GM18502 (cell line): ENCODE measurements around the gene UBE2L6.
"Not testable (repeated sequence)": the region's sequence is repeated elsewhere in the genome, so short reads cannot be mapped to it uniquely, and the experiment has no call there.

Experiments used
- ATAC-seq: cut with Tn5 transposase; IDR thresholded peaks from one replicate; pipeline ENCODE4 v1.9.1; 2021; ENCODE audit warnings: mild to moderate bottlenecking; ENCODE audit not compliant: unreplicated experiment, poor library complexity

The UBE2L6 gene

DNA sequence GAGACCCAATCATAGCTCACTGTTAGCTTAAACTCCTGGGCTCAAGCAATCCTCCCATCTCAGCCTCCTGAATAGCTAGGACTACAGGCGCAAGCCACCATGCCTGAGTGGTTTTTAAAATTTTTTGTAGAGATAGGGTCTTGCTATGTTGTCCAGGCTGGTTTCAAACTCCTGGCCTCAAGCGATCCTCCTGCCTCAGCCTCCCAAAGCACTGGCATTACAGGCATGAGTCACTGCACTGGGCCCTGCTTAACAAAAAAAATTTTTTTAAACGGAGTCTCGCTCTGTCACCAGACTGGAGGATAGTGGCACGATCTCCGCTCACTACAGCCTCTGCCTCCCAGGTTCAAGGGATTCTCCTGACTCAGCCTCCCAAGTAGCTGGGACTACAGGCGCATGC is 33.0 kb downstream of the UBE2L6 start:
- ATAC-seq, result not testable (repeated sequence)

- peak; percentile 99 for ATAC-seq
Measured at GRCh38 chr11:57530596-57531507, 36.6 kb downstream of the UBE2L6 start, which contains the start of gene TIMM10. Gene TIMM10, minus strand, starts transcription at chr11:57530754. Its CDS starts 565 bp downstream, at chr11:57530189.

DNA sequence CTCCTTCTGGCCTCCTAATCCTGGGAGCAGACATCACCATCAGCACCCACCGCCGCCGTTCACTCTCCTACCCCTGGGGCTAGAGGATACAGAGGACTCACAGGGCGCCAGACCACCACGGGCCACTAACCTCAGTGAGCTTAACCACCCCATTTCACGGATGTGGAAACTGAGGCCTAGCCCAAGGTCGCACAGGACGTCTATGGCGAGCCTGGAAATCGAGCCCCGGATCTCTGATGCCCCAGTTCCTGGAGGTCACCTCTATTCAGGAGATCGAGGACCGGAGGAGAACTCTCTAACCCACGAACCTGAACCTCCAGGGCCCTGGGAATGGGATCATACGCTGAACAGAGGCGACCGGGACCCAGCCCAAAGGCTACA is 37.3 kb downstream of the UBE2L6 start:
- ATAC-seq, result peak; percentile 0

DNA sequence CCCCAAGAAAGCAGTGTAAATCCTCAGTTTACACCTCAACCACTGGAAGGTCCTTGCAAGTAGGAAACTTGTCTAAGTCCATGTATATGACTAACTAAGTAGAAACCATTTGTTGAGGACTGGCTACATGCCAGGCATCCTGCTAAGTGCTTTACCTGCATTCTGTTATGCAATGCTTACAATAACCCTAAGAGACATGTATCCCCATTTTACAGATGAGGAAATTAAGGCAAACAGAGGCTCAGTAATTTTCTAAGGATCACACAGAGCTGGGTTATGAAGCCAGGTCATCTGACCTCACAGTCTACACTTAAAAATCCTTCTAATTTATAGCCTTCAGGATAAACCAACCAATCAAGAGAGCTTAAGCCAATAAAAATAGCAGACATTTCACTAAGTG is 38.5 kb downstream of the UBE2L6 start:
- ATAC-seq, result no peak

- no peak for ATAC-seq
Measured at GRCh38 chr11:57527056-57527631, 40.3 kb downstream of the UBE2L6 start.

GRCh38 chr11:57523419-57523818 is 44.1 kb downstream of the UBE2L6 start:
- ATAC-seq, result no peak

GRCh38 chr11:57521116-57521515 is 46.4 kb downstream of the UBE2L6 start:
- no peak for ATAC-seq

GRCh38 chr11:57516061-57516443 is 51.4 kb downstream of the UBE2L6 start:
- no peak for ATAC-seq

DNA sequence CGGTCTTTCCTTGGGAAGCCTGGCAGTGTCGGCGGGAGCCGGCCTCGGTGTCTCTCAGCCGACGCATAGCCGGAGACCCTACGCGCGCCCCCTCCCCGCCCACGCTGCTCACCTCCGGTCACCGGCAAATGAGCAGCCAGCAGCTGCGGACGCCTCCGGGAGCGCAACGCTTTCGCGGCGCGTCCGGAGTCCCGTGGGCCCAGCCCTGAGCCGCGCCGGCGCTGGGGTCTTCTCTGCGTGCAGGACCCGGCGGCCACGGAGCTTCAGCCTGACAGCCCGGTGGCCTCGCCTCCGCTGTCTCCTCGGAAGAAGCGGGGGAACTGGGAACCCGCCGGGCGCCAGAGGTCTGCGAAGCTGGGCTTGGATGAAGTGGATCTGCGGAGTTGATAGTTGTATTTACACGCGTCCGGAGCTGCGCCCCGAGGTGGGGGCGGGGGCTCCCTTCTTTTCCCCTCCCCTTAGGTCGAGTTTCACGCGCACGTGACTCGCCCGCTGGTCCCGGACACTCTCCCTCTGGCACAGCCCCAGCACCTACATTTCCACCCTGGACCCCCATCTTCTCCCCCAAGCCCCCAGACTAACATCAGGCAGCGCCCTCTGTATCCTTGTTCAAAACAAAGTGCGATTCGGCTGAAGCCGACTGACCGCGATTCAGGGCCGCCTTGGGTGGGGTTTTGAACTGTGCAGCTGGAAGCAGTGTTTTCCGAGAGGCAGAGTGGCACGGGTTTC is 52.0 kb downstream of the UBE2L6 start, which contains the start of gene SLC43A1:
Gene SLC43A1, minus strand, starts transcription at position 371 of the 729 bp plus-strand sequence. CDS start 1,591 bp downstream, outside the sequence.
- ATAC-seq, result peak; percentile 62

GRCh38 chr11:57514538-57515331 is 52.7 kb downstream of the UBE2L6 start:
- ATAC-seq, result peak; percentile 51

GRCh38 chr11:57513911-57514537 is 53.4 kb downstream of the UBE2L6 start:
- ATAC-seq, result peak; percentile 31

DNA sequence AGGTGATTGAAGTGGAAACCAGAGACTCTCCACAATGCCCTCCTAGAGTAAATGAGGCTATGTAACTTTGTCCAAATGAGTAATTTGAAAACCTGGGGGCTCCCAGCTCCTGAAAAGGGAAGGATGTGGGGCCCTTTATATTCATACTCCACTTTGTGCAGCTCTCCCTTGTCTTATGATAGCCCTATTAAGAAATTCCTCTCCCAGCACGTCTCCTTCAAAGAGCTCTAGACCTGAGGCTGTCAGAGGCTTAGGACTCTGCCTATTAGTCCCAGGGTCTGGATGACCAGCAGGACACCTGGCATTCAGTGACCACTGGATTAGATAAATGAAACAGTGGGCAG is 54.0 kb downstream of the UBE2L6 start:
- no peak for ATAC-seq

GRCh38 chr11:57512646-57513451 is 54.6 kb downstream of the UBE2L6 start:
- ATAC-seq, result no peak

- no peak for ATAC-seq
Measured at GRCh38 chr11:57511741-57512430, 55.6 kb downstream of the UBE2L6 start.

GRCh38 chr11:57508341-57509170 is 58.9 kb downstream of the UBE2L6 start:
- ATAC-seq, result no peak

- ATAC-seq, result no peak
Measured at GRCh38 chr11:57506522-57506921, 61.0 kb downstream of the UBE2L6 start.

DNA sequence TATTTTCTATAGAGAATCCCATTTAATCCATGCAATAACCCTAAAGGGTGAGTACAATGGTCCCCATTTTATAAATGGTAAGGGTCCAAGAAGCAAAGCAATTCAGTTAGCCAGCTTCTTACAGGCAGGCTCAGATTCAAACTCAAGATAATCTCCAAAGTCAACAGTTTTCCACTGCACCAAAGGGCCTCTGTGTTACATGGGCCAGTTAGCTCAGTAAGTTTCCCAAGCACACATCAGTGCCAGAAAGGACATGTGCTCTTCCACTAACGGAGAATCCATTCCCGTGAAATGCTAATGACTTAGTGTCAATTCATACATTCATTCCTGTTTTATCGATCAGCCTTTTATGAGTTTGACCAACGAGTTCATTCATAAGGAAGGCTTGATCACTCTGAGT is 63.0 kb downstream of the UBE2L6 start:
- ATAC-seq, result no peak

- ATAC-seq, result no peak
Measured at GRCh38 chr11:57502870-57503269, 64.6 kb downstream of the UBE2L6 start.
